GM08714 (cell line): ENCODE data around the gene UGT1A8.
"Not testable (repeated sequence)": the region's sequence is repeated elsewhere in the genome, so short reads cannot be mapped to it uniquely, and the experiment has no call there.

Experiments
- H3K4me3 ChIP-seq: fragments of 200-500 bp; sonication (Bioruptor generic); 2 replicates; pipeline ENCODE4 v1.5.1; 2014; ENCODE audit warnings: mild to moderate bottlenecking, low read length, inconsistent platforms
- ZNF274 ChIP-seq: IDR thresholded peaks from 2 replicates; pipeline ENCODE4 v1.6.1; 2012; ENCODE audit warnings: mild to moderate bottlenecking, low read depth, low read length

UGT1A8 gene

DNA sequence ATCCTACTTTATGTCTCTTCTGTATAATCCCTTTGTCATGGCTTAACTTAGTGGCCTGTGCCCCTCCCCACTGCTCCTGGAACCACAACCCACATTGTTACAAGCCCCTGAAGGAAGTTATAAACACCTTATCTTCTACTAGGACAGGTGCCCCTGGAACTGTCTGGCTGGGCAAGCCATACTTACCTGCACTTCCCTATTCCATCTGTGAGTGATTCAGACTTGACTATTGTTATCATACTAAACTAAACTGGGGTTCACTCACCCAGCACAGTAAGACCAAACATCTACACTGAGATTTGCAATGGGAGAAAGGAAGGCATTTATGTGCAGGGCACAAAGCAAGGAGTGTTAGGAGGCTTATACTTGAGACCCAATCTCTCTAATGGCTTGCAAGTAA is 71.6 kb downstream of the UGT1A8 start:
- no peak for TF ChIP-seq ZNF274
- no peak overlapping the region for H3K4me3 ChIP-seq

DNA sequence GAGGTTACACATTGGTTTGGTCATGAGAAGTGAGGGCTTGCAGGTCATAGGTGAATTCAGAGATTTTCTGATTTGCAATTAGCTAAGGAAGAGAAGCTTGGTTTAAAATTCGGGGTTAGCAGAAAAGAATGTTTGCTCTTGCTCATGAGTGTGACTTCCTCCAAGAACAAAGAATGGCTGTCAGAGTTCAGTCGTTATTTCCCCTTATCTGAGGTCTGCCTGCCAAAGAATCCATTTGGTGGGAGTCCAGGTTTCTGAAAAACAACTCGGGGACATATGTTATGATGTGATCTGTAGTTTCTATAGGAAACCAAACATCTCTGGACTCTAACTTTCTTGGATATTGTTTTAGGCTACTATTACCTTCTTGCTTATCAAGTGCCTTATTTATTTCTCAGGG is 72.1 kb downstream of the UGT1A8 start:
- no peak for TF ChIP-seq ZNF274
- no peak overlapping the region for H3K4me3 ChIP-seq

DNA sequence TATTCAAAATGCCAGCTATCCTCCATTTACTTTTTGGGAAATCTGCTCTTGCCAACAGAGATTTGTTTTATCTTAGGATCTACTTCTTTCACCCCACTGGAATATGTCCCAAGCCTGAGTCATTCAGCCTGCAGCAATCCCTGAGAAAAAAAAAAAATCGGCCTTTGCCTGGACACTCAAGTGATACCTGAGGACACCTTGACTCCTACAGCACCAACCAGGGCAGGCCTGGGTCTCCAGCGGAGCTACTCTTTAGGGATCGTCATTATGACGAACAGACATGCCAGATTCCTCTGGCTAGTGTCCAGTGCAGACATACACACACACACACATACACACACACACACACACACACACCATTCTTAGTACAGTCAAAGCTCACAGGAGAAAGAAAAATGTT is 73.0 kb downstream of the UGT1A8 start:
- no peak for TF ChIP-seq ZNF274
- H3K4me3 ChIP-seq, result no peak overlapping the region

DNA sequence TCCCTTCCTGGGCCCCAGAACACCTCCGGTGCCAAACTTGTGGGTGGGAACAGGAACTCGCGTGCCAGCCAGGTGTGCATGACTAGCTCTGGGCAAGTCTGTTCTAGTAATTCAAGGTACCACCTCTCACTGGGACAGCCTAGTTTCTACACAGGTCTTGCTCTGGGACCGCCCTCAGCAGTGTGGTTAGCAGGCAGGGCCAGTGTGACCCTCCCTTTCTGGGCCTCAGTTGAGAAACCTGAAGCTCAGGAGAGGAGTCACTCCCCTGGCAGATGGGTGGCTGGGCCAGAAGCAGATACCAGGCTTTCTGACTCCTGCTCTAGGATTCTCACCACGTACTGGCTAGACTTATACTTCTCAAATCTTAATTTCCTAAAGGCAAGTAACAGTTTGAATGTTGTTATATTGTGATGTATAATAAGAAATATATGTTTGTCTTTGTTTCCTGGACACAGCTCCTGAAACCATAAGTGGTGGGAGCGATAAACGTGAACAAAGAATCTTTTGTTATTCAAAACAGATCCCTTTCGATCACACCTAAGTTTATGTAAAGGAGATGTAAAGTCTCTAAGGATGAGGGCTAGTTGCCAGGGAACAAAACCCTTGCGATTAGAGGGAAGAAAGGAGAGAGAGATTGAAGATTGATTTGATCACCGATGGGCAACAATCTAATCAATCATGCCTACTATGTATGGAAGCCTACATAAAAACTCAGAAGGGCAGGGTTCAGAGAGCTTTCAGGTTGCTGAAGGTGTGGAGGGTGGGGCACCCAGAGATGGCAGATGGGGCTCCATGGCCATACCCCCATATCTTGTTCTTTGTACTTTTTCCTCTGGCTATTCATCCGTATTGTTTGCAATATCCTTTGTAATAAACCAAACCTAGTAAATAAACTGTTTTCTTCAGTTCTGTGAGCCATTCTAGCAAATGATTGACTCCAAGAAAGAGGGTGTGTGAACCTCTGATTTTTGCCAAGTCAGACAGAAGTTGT is 74.3 kb downstream of the UGT1A8 start:
- H3K4me3 ChIP-seq, result no peak overlapping the region
- no peak for TF ChIP-seq ZNF274

DNA sequence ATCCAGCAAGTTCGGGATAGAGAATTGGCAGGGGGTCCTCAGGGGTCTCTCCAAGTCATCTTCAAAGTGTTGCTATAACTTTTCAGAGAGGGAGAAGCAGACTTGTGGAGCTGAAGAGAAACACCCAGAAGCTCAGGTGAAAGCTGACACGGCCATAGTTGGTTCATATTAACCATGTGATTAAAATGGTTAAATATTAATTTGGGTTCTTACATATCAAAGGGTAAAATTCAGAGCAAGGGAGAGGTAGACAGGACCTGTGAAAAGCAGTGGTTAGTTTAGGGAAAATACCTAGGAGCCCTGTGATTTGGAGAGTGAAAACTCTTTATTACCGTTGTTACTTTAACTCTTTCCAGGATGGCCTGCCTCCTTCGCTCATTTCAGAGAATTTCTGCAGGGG is 75.2 kb downstream of the UGT1A8 start, which contains the start of gene UGT1A6:
UGT1A6 (plus strand) TSS at position 243 of the 400 bp plus-strand sequence; CDS start at position 358, 115 bp downstream.
- H3K4me3 ChIP-seq, result no peak within 1 kb of the TSS
- TF ChIP-seq ZNF274, result no peak

DNA sequence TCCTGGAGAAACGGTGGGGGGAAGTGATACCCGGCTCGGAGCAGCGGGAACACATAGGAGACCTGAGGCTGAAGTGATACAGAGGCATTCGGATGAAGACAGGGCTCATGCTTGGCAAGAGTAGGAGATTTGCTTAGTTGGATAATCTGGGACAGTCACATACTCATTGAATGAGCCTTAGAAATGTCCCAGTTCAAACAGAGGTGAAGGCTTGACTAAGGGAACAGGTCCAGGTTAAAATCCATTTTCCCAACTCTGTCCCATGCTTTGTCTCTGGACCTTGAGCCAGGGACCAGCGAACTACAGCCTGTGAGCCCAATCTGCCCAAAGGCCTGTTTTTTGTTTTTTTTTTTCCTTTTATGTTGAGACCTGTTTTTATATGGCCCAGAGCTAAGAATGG is 76.5 kb downstream of the UGT1A8 start:
- H3K4me3 ChIP-seq, result no peak overlapping the region
- no peak for TF ChIP-seq ZNF274

DNA sequence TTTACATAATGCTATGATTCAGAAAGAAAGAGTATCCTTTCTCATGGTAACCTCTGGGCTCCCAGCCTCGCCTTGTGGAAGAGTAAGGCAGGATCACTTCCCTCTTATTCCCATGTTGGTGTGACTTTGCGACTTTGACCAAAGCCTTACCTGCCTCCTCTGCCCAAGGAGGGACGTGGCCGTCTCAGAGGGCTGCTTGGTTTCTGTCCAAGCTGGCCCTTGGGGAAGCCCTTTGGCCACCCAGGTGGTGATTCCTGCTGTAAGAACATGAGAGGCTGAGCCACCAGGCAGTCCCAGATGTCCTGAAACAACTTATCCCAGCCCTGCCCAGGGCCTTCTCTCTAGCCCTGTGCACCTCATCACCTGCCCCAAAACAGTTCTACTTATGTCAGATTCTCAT is 81.3 kb downstream of the UGT1A8 start:
- TF ChIP-seq ZNF274, result no peak

DNA sequence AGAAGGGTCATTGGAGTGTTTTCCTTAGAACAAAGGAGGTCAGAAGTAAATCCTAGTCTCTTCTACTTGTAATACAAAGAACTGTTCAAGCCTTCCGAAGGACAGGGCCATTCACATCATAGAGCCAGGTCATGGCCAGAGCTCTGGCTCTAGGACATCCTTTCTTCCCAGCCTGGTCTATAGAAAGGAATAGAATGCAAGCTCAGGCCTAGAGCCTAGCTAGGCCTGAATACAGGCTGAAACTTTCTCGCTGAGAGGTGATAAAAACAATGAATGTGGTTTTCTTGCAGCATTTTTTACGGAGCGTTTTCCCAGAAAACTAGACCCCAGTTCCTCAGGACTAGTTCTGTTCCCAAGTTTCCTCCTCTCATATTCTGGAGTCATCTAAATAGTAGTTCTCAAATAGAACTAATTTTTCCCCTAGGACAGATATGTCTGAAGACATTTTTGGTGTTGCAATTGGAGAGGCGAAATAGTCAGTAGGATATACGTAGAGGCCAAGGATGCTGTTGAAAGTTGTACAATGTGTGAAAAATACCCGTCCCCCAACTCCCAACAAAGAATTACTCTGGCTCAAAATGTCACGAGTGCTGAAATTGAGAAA is 82.1 kb downstream of the UGT1A8 start:
- no peak for TF ChIP-seq ZNF274
- H3K4me3 ChIP-seq, result no peak overlapping the region

More for the DNA sequence above, 81.3 kb downstream of the UGT1A8 start:
- no peak overlapping the region for H3K4me3 ChIP-seq

DNA sequence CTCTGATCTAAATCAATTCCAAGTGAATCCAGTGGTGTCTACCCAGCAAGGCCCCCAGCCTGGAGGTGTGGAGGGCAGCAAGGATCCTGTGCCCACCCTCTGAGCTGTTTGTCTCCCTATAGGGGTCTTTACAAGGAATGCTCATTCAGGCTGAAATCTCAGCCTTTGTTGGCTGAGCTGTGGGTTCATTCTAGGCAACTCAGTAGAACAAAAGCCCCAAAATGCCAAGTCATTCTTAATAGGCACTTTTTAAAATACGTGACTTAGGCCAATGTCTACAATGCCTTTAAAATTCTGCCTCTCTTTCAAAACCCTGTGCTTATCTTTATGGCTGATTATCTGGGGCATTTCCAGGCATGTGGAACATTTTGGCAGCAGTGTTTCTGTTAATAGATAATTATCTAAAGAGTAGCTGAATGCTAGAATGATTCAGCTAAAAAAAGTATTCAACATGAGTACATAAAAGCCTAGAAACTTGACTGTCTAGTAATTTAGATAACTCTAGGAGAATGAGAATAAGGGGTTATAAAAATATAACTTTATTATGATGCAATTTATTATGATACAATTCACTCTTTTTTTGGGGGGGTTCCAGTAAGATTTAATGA is 82.7 kb downstream of the UGT1A8 start:
- H3K4me3 ChIP-seq, result no peak overlapping the region
- no peak for TF ChIP-seq ZNF274

DNA sequence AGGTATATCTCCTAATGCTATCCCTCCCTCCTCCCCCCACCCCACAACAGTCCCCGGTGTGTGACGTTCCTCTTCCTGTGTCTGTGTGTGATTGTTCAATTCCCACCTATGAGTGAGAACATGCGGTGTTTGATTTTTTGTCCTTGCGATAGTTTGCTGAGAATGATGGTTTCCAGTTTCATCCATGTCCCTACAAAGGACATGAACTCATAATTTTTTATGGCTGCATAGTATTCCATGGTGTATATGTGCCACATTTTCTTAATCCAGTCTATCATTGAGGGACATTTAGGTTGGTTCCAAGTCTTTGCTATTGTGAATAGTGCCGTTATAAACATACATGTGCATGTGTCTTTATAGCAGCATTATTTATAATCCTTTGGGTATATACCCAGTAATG is 83.4 kb downstream of the UGT1A8 start:
- H3K4me3 ChIP-seq, result not testable (repeated sequence)

DNA sequence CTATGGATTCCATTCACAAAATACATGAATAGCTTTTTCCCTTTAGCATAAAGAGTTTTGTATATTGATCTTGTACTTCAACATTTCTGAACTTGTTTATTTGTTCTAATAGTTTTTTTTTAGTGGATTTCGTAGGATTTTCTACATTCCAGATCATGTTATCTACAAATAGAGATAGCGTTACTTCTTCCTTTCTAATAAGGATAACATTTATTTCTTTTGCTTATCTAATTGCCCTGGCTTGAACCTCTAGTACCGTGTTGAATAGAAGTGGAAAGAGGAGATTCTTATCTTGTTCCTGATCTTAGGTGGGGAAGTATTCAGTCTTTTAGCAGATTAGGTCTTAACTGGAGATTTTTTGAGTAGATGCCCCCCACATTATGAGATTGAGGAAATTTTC is 84.8 kb downstream of the UGT1A8 start:
- TF ChIP-seq ZNF274, result no peak
- H3K4me3 ChIP-seq, result no peak overlapping the region

DNA sequence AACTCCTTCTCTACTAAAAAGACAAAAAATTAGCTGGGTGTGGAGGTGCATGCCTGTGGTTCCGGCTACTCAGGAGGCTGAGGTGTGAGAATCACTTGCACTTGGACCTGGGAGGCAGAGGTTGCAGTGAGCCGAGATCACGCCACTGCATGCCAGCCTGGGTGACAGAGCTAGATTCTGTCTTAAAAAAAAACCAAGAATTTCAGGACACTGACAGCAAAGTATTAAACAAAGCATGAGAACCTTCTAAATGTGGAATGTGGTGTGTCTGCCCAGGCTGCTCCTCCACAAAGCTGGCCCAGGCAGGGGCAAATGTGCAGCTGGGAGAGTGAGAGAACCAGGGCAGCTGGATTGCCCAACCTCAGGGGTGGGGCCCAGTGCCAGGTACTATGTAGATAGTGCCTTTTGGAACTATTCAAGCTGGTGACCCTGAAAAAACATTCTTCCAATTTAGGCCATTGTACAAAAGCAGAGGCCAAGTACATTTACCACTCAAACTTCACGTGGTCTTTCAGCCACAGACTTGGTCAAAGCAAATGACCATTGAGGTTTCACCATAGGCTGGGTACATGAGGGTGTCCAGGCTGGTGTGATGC is 88.6 kb downstream of the UGT1A8 start:
- H3K4me3 ChIP-seq, result no peak overlapping the region
- no peak for TF ChIP-seq ZNF274

DNA sequence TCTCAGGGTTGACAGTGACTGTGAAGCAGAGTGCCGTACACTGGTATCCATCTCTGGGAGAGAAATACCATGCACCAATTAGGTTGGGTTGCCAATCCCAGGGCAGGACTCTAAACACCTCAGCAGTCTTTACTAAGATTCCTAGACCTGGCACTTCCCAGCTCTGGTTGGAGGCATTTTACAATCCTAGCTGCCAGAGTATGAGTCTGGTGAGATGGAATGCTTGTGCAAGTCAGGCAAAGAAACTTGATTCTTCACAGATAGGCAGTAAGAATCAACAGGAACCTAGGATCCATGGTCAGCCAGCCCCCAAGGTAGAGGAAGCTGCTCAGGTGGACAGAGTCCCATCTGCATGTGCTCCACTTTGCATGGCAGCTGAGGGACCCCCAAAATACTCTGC is 89.3 kb downstream of the UGT1A8 start:
- no peak for TF ChIP-seq ZNF274
- H3K4me3 ChIP-seq, result no peak overlapping the region

DNA sequence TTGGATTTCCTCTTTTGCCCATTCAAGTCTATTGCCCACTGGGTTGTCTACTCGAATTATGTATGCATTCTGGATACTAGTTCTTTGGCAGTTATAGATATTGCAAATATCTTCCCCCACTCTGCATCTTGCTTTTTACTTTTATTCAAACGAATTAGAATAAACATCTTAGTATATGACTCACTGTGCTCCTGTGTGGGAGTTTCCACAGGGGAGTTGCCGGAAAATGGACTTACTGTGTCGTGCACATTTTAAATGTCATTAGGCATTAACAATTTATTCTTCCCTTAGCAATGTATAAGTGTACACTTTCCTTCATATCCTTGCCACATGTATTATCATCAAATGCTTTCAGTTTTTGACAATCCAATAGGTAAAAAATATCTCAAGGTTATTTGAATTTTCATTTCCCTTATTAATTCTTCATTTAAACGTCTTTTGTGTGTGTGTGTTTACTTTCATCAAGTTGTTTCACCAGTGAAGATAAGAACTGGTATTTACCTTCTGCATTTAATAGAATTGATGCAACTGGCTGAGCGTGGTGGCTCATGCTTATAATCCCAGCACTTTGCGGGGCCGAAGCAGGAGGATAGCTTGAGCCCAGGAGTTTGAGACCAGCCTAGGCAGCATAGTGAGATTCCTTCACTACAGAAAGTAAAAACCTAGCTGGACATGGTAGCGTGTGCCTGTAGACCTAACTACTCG is 90.7 kb downstream of the UGT1A8 start:
- TF ChIP-seq ZNF274, result no peak
- H3K4me3 ChIP-seq, result no peak overlapping the region

DNA sequence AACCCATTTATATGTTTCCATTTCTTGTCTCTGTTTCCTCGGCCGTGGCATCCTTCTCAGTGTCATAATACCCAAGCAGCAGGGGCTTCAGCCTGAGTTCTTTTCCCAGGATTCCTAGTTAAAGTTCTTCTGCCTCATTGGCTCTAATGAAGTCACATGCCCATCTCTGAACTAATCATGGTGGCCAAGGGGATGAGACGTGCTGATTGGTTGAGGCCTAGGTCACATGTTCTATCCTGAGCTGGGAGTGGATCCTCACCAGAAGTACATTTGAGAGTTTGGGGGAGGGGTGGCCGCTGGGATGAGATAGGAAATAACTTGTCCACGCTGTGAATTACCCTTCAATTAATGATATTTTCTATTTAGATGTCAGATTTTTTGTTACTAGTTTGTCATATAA is 91.5 kb downstream of the UGT1A8 start:
- no peak for TF ChIP-seq ZNF274
- no peak overlapping the region for H3K4me3 ChIP-seq
